Limb (tissue), 2 donors: ENCODE results near the gene FGF1.

Experiments
- DNase-seq, 2 donors: peaks; one replicate each; pipeline ENCODE4 v3.0.0-alpha.2; 2016; ENCODE audit errors: extremely low spot score in 2 of 2

FGF1 gene

GRCh38 chr5:142685418-142686209, at the start of gene FGF1:
Gene FGF1, minus strand, starts transcription at chr5:142686090. Its CDS starts 71,963 bp downstream, at chr5:142614127.
- DNase-seq, result peak in 1 of 2 donors; percentile 67

GRCh38 chr5:142727735-142728047, 41.8 kb upstream of the FGF1 start:
- DNase-seq, result no peak

- peak in 1 of 2 donors; percentile 82 for DNase-seq
These were observed 40.4 kb upstream of the FGF1 start for GRCh38 chr5:142726188-142726731.

DNA sequence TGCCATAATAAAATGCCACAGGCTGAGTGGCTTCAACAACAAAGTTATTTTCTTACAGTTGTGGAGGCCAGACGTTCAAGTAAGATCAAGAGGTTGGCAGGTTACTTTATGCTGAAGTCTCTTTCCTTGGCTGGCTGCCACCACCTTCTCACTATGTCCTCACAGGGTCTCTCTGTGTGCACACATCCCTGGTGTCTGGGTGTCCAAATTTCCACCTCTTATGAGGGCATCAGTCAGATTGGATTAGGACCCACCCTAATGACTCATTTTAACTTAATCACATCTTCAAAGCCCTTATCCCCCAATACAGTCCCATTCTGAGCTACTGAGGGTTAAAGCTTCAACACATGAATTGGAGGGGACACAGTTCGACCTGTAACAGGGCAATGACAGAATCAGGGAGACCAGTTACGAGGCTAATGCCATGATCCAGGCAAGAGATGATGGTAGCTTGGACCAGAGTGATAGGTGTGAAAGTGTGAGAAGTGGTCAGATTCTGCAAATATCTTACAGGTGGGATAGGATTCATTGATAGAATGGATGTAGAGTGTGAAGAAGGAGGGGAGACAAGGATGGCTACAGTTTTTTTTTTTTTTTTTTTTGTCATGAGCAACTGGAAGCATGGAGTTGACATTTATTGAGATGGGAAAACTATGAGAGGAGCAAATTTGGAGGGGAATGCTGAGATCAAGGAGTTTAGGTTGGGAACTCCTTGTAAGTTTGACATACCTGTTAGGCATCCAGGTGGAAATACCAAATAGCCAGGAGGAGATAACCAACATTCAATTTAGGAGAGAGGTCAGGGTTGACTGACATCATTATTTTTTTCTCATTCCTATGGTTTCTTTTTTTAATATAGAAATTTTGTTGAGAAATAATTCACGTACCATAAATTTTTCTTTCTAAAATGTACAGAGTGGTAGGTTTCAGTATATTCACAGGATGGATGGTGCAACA, 39.6 kb upstream of the FGF1 start:
- no peak for DNase-seq

DNA sequence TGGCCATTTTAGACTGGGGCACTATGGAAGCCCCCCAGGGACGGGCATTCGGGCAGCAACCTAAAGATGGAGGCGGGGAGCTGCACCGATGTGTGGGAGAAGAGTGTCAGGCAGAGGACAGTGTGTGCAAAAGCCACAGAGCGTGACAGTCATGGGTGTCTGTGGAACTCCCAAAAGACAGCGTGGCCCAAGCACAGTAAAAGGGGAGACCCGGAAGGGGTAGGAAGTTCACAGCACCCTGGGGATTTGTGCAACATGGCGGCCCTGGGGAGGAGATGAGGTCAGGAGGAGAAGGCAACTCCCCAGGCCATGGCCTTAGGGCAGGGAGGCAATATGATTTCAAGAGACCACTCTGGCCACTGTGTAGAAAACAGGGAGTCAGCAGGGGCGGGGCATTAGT, 38.9 kb upstream of the FGF1 start:
- no peak for DNase-seq

- no peak for DNase-seq
These were observed 37.0 kb upstream of the FGF1 start for GRCh38 chr5:142722896-142723295.

- no peak for DNase-seq
These were observed 36.3 kb upstream of the FGF1 start for GRCh38 chr5:142722146-142722545.

- no peak for DNase-seq
These were observed 34.9 kb upstream of the FGF1 start for GRCh38 chr5:142720641-142721271.

DNA sequence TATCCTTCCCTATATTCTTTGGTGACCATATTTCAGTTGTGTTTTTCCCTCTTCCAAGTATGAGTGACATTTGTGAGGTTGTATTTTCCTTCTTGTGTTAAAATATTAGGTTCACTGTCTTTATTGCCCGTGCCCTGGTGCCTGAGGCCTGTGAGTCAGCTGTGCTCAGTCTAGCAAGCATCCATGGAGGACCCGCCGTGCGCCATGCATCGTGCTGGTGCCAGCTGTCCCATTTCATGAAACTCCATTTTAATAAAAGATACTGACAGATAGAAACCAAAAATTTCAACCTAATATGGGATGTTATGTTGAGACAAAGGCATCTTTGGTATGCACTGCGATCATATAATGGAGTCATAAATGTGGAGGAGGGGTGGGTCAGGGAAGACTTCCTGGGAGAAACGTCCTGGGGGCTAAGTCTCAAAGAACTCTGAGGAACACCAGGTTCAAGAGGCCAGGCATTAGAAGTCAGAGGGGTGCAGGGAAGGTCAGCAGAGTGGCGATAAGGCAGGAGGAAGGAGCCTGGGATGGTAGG, 34.0 kb upstream of the FGF1 start:
- DNase-seq, result no peak

DNA sequence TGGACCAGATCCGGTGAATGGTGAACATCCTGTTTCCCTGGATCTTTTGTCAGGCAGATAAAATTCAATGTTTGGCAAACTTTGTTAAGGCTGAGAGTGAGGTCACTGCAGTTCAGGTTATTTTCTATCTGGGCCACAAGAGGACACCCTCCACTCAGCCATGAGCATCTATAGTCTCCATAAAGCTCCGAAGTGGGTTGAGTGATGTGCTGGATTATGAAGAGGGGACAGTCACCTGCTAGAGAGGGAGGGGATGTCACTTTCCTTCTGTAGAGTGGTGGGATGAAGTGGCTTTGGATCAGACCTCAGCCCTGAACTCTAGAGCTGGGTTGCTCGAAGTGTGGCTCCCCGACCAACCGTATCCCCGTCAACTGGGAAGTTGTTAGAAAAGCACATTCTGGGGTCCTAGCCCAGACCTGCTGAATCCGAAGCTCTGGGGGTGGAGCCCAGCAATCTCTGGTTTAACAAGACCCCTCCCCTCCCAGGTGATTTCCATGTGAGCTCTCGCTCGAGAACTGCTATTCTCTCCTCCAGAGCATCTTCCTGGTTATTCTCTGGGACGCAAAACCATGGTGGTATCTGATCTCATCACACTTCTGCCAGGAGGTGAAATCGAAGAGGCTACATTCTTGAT, 31.8 kb upstream of the FGF1 start:
- peak; percentile 56 to 81 for DNase-seq

GRCh38 chr5:142716963-142717362, 31.1 kb upstream of the FGF1 start:
- peak; percentile 67 to 68 for DNase-seq

GRCh38 chr5:142715291-142715690, 29.4 kb upstream of the FGF1 start:
- no peak for DNase-seq

GRCh38 chr5:142713121-142713706, 27.3 kb upstream of the FGF1 start:
- DNase-seq, result peak; percentile 89 to 91

GRCh38 chr5:142703153-142703552, 17.3 kb upstream of the FGF1 start:
- no peak for DNase-seq

DNA sequence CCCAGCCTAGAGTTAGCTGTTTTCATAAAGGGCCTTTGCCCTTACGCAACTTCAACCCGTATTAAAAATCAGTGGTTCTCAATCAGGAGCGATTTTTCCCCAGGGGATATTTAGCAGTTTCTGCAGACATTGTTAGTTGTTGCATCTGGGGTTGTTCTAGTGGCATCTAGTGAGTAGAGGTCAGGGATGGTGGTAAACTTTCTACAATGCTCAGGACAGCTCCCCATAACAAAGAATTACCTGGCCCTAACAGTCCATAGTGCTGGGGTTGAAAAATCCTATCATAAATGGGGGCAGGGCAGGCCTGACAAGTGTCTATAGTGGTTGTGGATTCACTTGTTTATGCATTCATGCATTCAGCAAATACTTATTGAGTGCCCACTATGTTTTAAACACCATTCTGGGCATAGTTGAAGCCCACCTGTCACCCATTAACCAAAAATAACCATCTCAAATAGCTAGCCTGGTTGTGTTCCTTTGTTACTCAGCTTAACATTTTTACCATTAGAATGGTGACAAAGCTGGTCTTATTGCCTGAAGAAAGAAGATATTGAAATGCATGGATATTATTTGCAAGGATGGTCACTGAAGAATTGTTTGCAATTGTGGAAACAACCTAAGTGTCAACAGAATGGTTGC, 15.9 kb upstream of the FGF1 start:
- DNase-seq, result no peak

DNA sequence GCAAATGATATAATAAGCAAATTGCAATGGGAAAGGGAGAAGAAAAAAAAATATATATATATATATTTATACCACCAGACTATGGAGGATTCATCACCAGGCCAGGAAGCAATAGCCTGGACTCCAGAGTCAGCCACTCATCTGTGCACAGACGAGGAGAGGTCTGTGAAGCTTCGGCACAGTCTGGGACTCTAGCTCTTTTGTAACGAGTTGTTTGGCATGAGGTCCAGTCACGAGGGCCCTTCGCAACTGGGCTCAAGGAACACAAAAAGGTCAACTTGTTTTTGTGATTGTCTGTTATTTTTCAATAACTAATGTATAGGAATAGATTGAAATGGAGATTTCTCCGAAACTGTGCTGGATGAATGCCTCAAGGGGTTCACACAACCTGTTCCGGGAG, 14.7 kb upstream of the FGF1 start:
- DNase-seq, result no peak

DNA sequence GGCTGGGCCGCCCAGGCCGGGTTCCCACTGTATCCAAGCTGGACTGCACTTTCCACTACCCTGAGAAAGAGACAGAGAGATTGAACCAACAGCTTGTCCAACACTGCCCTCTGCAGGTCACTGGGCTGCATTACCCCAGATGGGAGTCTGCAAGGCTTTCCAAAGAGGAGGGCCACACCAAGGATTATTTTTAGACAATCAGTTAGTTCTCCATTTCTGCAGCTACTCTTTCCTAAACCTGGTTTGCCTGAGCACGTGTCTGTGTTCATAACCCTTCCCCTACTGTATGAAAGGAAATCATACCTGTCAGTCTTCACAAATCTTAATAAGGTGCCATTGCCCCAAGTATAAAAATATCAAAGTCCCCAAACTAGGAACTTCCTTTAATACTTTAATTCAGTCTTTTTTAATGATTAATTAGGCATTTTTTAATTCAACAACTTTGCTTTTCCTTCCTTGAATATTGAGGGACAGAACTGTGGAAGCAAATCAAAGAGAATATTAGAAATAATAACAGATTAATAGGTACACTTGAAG, 13.4 kb upstream of the FGF1 start:
- peak; percentile 91 to 93 for DNase-seq

DNA sequence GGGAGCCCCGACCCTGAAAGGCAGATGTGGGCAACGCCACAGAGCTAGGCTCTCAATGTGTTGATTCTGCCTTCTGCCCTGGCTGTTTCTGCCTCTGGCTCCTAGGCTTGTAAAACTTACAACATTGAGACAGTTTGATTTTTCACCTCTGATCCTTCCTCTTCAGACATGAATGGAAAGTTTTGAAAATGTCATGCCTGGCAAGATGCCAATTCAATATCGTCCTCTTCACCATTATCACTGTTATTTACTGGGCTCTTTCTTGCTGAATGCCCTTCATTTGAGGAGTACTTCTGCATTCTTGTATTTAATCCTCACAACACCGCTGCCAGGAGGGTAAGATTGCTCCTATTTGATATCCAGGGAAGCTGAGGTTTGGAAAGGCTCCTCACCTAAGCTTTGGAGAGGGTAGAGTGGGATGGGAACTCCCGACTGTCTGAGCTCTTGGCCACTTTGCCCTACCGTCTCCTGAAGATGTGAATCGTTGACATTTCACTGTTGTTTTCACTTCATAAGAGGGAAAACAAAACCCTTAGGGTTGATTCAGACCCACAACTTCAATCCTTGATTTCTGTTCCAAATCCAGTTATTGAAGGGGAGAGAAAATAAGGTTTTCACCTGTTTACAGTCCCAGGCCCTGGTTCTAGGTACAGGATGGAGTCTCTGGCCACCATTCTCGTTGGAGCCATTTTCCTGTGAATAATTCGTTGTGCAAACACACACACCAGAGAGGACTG, 12.7 kb upstream of the FGF1 start:
- DNase-seq, result no peak
